NCI-H345 treated with DMSO at 0.1 percent for 48 hours (cell line): ENCODE measurements around the gene NPR3.

Experiments
- DNase-seq: peaks from one replicate; lab custom pipeline; 2025; ENCODE audit not compliant: unreplicated experiment; lab: John Stamatoyannopoulos, UW

Gene NPR3

GRCh38 chr5:32710550-32711361 is at the start of gene NPR3:
Gene NPR3 (plus strand): TSS chr5:32711321. CDS start chr5:32711777, 456 bp downstream.
- no peak for DNase-seq

- DNase-seq, result no peak
These were observed 46.6 kb upstream of the NPR3 start for GRCh38 chr5:32664523-32664922.

GRCh38 chr5:32668552-32668951 is 42.6 kb upstream of the NPR3 start:
- DNase-seq, result no peak

- DNase-seq, result no peak
These were observed 37.8 kb upstream of the NPR3 start for GRCh38 chr5:32673272-32673671.

- DNase-seq, result no peak
These were observed 34.1 kb upstream of the NPR3 start for GRCh38 chr5:32677023-32677422.

GRCh38 chr5:32678472-32678871 is 32.6 kb upstream of the NPR3 start:
- no peak for DNase-seq

GRCh38 chr5:32679218-32679617 is 31.9 kb upstream of the NPR3 start:
- DNase-seq, result no peak

GRCh38 chr5:32680183-32680582 is 30.9 kb upstream of the NPR3 start:
- DNase-seq, result no peak

GRCh38 chr5:32683125-32683524 is 28.0 kb upstream of the NPR3 start:
- no peak for DNase-seq

- no peak for DNase-seq
These were observed 26.9 kb upstream of the NPR3 start for GRCh38 chr5:32684260-32684659.

- no peak for DNase-seq
These were observed 24.2 kb upstream of the NPR3 start for GRCh38 chr5:32686799-32687498.

GRCh38 chr5:32687499-32687831 is 23.7 kb upstream of the NPR3 start:
- no peak for DNase-seq

GRCh38 chr5:32690153-32690552 is 21.0 kb upstream of the NPR3 start:
- no peak for DNase-seq

GRCh38 chr5:32690666-32691065 is 20.5 kb upstream of the NPR3 start:
- no peak for DNase-seq

GRCh38 chr5:32692036-32692746 is 18.9 kb upstream of the NPR3 start:
- DNase-seq, result no peak

- no peak for DNase-seq
These were observed 7.2 kb upstream of the NPR3 start for GRCh38 chr5:32703957-32704356.

- DNase-seq, result no peak
These were observed 3.6 kb upstream of the NPR3 start for GRCh38 chr5:32707418-32707997.

- DNase-seq, result no peak
These were observed 2.2 kb upstream of the NPR3 start for GRCh38 chr5:32708949-32709348.

GRCh38 chr5:32709750-32710549 is 1.2 kb upstream of the NPR3 start:
- DNase-seq, result peak; percentile 19

- DNase-seq, result no peak
These were observed 200 bp downstream of the NPR3 start for GRCh38 chr5:32711362-32711680.
